ENCODE results near the gene FAM216A. TPM values are rescaled to one million over a fixed set of nuclear protein-coding genes. Genes with fewer than 3 reads are reported as not detected.
"Not testable (repeated sequence)": the region's sequence is repeated elsewhere in the genome, so short reads cannot be mapped to it uniquely, and the experiment has no call there.

FAM216A gene
- total RNA-seq, 4 donors from 2014 or later, result 2.3 to 5.0 (median 3.2) TPM

- no peak overlapping the region for H3K27ac ChIP-seq
- peak in 1 of 2 donors; percentile 20 for DNase-seq (ENCODE audit: low spot score in 2 of 2)
- H3K27me3 ChIP-seq, result no peaks in the 10 kb centered on the region
- WGBS, result 59% methylated on average over 1 of the region's 1 CpG
- peaks cover 40% of the 10 kb centered on the region for H3K36me3 ChIP-seq
- TF ChIP-seq POLR2A (IDR thresholded peaks at IDR 0.05), result no peak
- no peak for TF ChIP-seq POLR2AphosphoS5 (IDR thresholded peaks at IDR 0.05)
- TF ChIP-seq EP300 (IDR thresholded peaks at IDR 0.05), result no peak
- no peak for TF ChIP-seq CTCF (IDR thresholded peaks at IDR 0.05)
- no peak overlapping the region for H3K4me3 ChIP-seq
- no peaks in the 10 kb centered on the region for H3K9me3 ChIP-seq
- peaks cover 23% of the 10 kb centered on the region for H3K4me1 ChIP-seq
Measured at GRCh38 chr12:110451263-110451662, 17.4 kb upstream of the FAM216A start.

- H3K4me3 ChIP-seq, result no peak overlapping the region
- no peaks in the 10 kb centered on the region for H3K27me3 ChIP-seq
- H3K9me3 ChIP-seq, result no peaks in the 10 kb centered on the region
- peaks cover 49% of the 10 kb centered on the region for H3K36me3 ChIP-seq
- no peak for DNase-seq (ENCODE audit: low spot score in 2 of 2)
- 95% methylated on average over 4 of the region's 4 CpGs for WGBS
- TF ChIP-seq CTCF (IDR thresholded peaks at IDR 0.05), result no peak
- TF ChIP-seq EP300 (IDR thresholded peaks at IDR 0.05), result no peak
- TF ChIP-seq POLR2A (IDR thresholded peaks at IDR 0.05), result no peak
- TF ChIP-seq POLR2AphosphoS5 (IDR thresholded peaks at IDR 0.05), result no peak
- H3K4me1 ChIP-seq, result peaks cover 8% of the 10 kb centered on the region
- no peak overlapping the region for H3K27ac ChIP-seq
Measured at GRCh38 chr12:110453569-110454296, 14.9 kb upstream of the FAM216A start.

GRCh38 chr12:110458756-110459155 lies 9.9 kb upstream of the FAM216A start:
- 89% methylated on average over 4 of the region's 4 CpGs for WGBS
- TF ChIP-seq POLR2AphosphoS5 (IDR thresholded peaks at IDR 0.05), result no peak
- TF ChIP-seq CTCF (IDR thresholded peaks at IDR 0.05), result no peak
- no peak for TF ChIP-seq POLR2A (IDR thresholded peaks at IDR 0.05)
- TF ChIP-seq EP300 (IDR thresholded peaks at IDR 0.05), result no peak
- H3K27ac ChIP-seq, result no peak overlapping the region
- DNase-seq (ENCODE audit: low spot score in 2 of 2), result peak; percentile 11 to 50
- H3K4me3 ChIP-seq, result no peak overlapping the region
- H3K4me1 ChIP-seq, result no peaks in the 10 kb centered on the region
- H3K36me3 ChIP-seq, result peaks cover 78% of the 10 kb centered on the region
- no peaks in the 10 kb centered on the region for H3K9me3 ChIP-seq
- H3K27me3 ChIP-seq, result no peaks in the 10 kb centered on the region

- H3K4me3 ChIP-seq, H3K27me3 ChIP-seq, H3K27ac ChIP-seq, H3K4me1 ChIP-seq, H3K9me3 ChIP-seq: not testable (repeated sequence)
- DNase-seq (ENCODE audit: low spot score in 2 of 2), result peak in 1 of 2 donors; percentile 5
- 88% methylated on average over 5 of the region's 5 CpGs for WGBS
- peaks cover 71% of the 10 kb centered on the region for H3K36me3 ChIP-seq
Measured at GRCh38 chr12:110461189-110461588, 7.5 kb upstream of the FAM216A start.

GRCh38 chr12:110465024-110465423 lies 3.6 kb upstream of the FAM216A start:
- 90% methylated on average over 2 of the region's 2 CpGs for WGBS
- H3K4me3 ChIP-seq, result no peak overlapping the region
- TF ChIP-seq POLR2A (IDR thresholded peaks at IDR 0.05) (no peak), EP300 (IDR thresholded peaks at IDR 0.05) (no peak), POLR2AphosphoS5 (IDR thresholded peaks at IDR 0.05) (no peak), CTCF (IDR thresholded peaks at IDR 0.05) (no peak)
- peaks cover 31% of the 10 kb centered on the region for H3K4me1 ChIP-seq
- H3K9me3 ChIP-seq, result no peaks in the 10 kb centered on the region
- H3K36me3 ChIP-seq, result peaks cover 42% of the 10 kb centered on the region
- H3K27me3 ChIP-seq, result no peaks in the 10 kb centered on the region
- DNase-seq (ENCODE audit: low spot score in 2 of 2), result no peak
- H3K27ac ChIP-seq, result no peak overlapping the region

- H3K4me3 ChIP-seq; H3K27ac ChIP-seq; H3K27me3 ChIP-seq; H3K9me3 ChIP-seq; DNase-seq (ENCODE audit: low spot score in 2 of 2): not testable (repeated sequence)
- peaks cover 31% of the 10 kb centered on the region for H3K4me1 ChIP-seq
- 90% methylated on average over 11 of the region's 11 CpGs for WGBS
- peaks cover 34% of the 10 kb centered on the region for H3K36me3 ChIP-seq
Measured at GRCh38 chr12:110465765-110466164, 2.9 kb upstream of the FAM216A start.
